ENCODE data around the gene SRGAP1. TPM values are rescaled to one million over a fixed set of nuclear protein-coding genes. Genes with fewer than 3 reads are reported as not detected.

The SRGAP1 gene
- total RNA-seq, 1 experiment from 2014 or later, result 26.8 TPM

DNA sequence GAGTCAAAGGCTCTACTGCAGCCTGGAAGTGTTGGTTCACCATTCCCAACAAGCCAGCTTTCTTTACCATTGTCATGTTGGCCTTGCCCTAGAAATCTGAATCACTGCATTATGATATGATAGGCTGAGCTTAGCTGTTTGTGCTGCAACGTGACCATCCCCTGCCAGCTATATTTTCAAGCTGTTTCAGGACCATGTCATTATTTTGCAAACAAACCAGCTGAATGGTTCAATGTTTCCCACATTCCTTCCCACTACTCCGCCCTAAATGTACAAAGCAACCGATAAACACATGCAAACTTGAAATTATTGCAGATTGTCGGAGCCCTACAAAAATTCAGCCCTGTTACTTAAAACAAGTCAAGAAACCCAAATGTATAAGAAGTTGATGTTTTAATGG is 241.5 kb downstream of the SRGAP1 start:
- in situ Hi-C loops (cut with HindIII; ENCODE audit: low pct_unique_long_range_greater_than_20kb, low sequenced_read_pairs) (no loop called here), intact Hi-C loops (cut with micrococcal nuclease; ENCODE audit: unreplicated experiment) (no loop called here)
- Histone ChIP-seq H3K36me3 (ENCODE audit: control insufficient read depth, insufficient read depth, low read length) (peaks cover 5% of the 10 kb centered on the region; the same call in 1 of the 2 replicates), H3K27ac (ENCODE audit: low read length) (no peak overlapping the region), H3K4me3 (ENCODE audit: low read depth in 2 of 2, low read length in 2 of 2) (no peak overlapping the region), H3K9me3 (ENCODE audit: control insufficient read depth, insufficient read depth, low read depth, low read length) (no peaks in the 10 kb centered on the region), H3K27me3 (ENCODE audit: control insufficient read depth, insufficient read depth, low read length) (no peaks in the 10 kb centered on the region), H3K4me1 (ENCODE audit: control insufficient read depth, insufficient read depth, low read length) (peaks cover 34% of the 10 kb centered on the region)
- DNase-seq (ENCODE audit: low read depth, low spot score) (no peak), ATAC-seq (no peak)
- TF ChIP-seq SIN3A (IDR thresholded peaks at IDR 0.05; ENCODE audit: borderline replicate concordance, insufficient read depth, low read depth, low read length), result no peak
- no peak for TF ChIP-seq TCF7L2 (IDR thresholded peaks at IDR 0.05; ENCODE audit: low read depth, low read length)
- TF ChIP-seq CTCF (IDR thresholded peaks at IDR 0.05), result no peak
- TF ChIP-seq REST (IDR thresholded peaks at IDR 0.05; ENCODE audit: insufficient read depth in 1 of 2, low read depth in 2 of 2, low read length in 1 of 2), result no peak
- no peak for TF ChIP-seq POLR2AphosphoS5 (IDR thresholded peaks at IDR 0.05; ENCODE audit: low read depth, low read length)
- no TSS peak for BruUV-seq (replicated peaks)
- ChIA-PET POLR2A (no interaction called here), CTCF (no interaction called here)

- Histone ChIP-seq H3K27ac (ENCODE audit: low read length) (peak overlapping the region; percentile 15; the same call in 1 of the 2 replicates), H3K4me3 (ENCODE audit: low read depth in 2 of 2, low read length in 2 of 2) (no peak overlapping the region), H3K4me1 (ENCODE audit: control insufficient read depth, insufficient read depth, low read length) (peaks cover 39% of the 10 kb centered on the region), H3K27me3 (ENCODE audit: control insufficient read depth, insufficient read depth, low read length) (no peaks in the 10 kb centered on the region), H3K9me3 (ENCODE audit: control insufficient read depth, insufficient read depth, low read depth, low read length) (no peaks in the 10 kb centered on the region), H3K36me3 (ENCODE audit: control insufficient read depth, insufficient read depth, low read length) (peaks cover 3% of the 10 kb centered on the region; the same call in 1 of the 2 replicates)
- CTCF ChIA-PET, result interaction anchor here (0.8 kb wide), 1 partner anchor 293 kb away, joined by 3 read pairs; no protein-coding TSS in a partner anchor
- BruUV-seq (replicated peaks), result no TSS peak
- intact Hi-C loops (cut with micrococcal nuclease; ENCODE audit: unreplicated experiment) (no loop called here), in situ Hi-C loops (cut with HindIII; ENCODE audit: low pct_unique_long_range_greater_than_20kb, low sequenced_read_pairs) (no loop called here)
- ATAC-seq (no peak), DNase-seq (ENCODE audit: low read depth, low spot score) (no peak)
- POLR2A ChIA-PET, result no interaction called here
- TF ChIP-seq SIN3A (IDR thresholded peaks at IDR 0.05; ENCODE audit: borderline replicate concordance, insufficient read depth, low read depth, low read length), result no peak
- TF ChIP-seq CTCF (IDR thresholded peaks at IDR 0.05), result no peak
- no peak for TF ChIP-seq REST (IDR thresholded peaks at IDR 0.05; ENCODE audit: insufficient read depth in 1 of 2, low read depth in 2 of 2, low read length in 1 of 2)
- no peak for TF ChIP-seq POLR2AphosphoS5 (IDR thresholded peaks at IDR 0.05; ENCODE audit: low read depth, low read length)
- TF ChIP-seq TCF7L2 (IDR thresholded peaks at IDR 0.05; ENCODE audit: low read depth, low read length), result no peak
Measured at GRCh38 chr12:64086946-64087345, 242.4 kb downstream of the SRGAP1 start.
